ENCODE measurements around the gene IPO9. TPM values are rescaled to one million over a fixed set of nuclear protein-coding genes. Genes with fewer than 3 reads are reported as not detected.
A peak's percentile ranks its signal among the peaks of the same experiment; 100 is the strongest.

IPO9 gene
- total RNA-seq, 2 experiments from 2014 or later: 65.1 to 66.0 TPM

- H3K27me3 Mint-ChIP-seq: peaks cover 2% of the 10 kb centered on the region
- POLR2A ChIA-PET: no interaction called here
- CTCF ChIA-PET: interaction anchor here (0.6 to 1.1 kb wide), 3 partner anchors 11 to 896 kb away, joined by 3 read pairs; no protein-coding TSS in a partner anchor
- no peak overlapping the region for H3K4me3 Mint-ChIP-seq
- no peaks in the 10 kb centered on the region for H3K9me3 Mint-ChIP-seq (ENCODE audit: low read depth)
- intact Hi-C loops (cut with DNase I, micrococcal nuclease): no loop called here
- H3K4me1 Mint-ChIP-seq: no peaks in the 10 kb centered on the region
- DNase-seq: no peak
- ATAC-seq: no peak
- no peaks in the 10 kb centered on the region for H3K36me3 Mint-ChIP-seq (ENCODE audit: low read depth)
- H3K27ac Mint-ChIP-seq: no peak overlapping the region
Observed at GRCh38 chr1:201907621-201908020, 78.7 kb downstream of the IPO9 start.

- DNase-seq (no peak), ATAC-seq (no peak)
- H3K36me3 Mint-ChIP-seq (ENCODE audit: low read depth): no peaks in the 10 kb centered on the region
- intact Hi-C loops (cut with DNase I, micrococcal nuclease): no loop called here
- H3K9me3 Mint-ChIP-seq (ENCODE audit: low read depth): no peaks in the 10 kb centered on the region
- CTCF ChIA-PET: no interaction called here
- POLR2A ChIA-PET: no interaction called here
- no peaks in the 10 kb centered on the region for H3K4me1 Mint-ChIP-seq
- no peak overlapping the region for H3K27ac Mint-ChIP-seq
- H3K27me3 Mint-ChIP-seq: peaks cover 9% of the 10 kb centered on the region
- no peak overlapping the region for H3K4me3 Mint-ChIP-seq
Observed at GRCh38 chr1:201911826-201912571, 83.0 kb downstream of the IPO9 start.

GRCh38 chr1:201912832-201913231, 83.9 kb downstream of the IPO9 start:
- no peaks in the 10 kb centered on the region for H3K9me3 Mint-ChIP-seq (ENCODE audit: low read depth)
- POLR2A ChIA-PET: interaction anchor here (0.6 kb wide), 1 partner anchor 17 kb away, joined by 3 read pairs; no protein-coding TSS in a partner anchor
- intact Hi-C loops (cut with DNase I, micrococcal nuclease): no loop called here
- H3K27me3 Mint-ChIP-seq: peaks cover 9% of the 10 kb centered on the region
- H3K27ac Mint-ChIP-seq: no peak overlapping the region
- H3K4me3 Mint-ChIP-seq: no peak overlapping the region
- ATAC-seq (no peak), DNase-seq (no peak)
- CTCF ChIA-PET: interaction anchor here (0.6 to 1.5 kb wide), 4 partner anchors 12 to 99 kb away, joined by 3 to 6 read pairs (median 4); no protein-coding TSS in a partner anchor
- H3K36me3 Mint-ChIP-seq (ENCODE audit: low read depth): no peaks in the 10 kb centered on the region
- H3K4me1 Mint-ChIP-seq: no peaks in the 10 kb centered on the region

GRCh38 chr1:201914456-201915235, 85.7 kb downstream of the IPO9 start:
- H3K36me3 Mint-ChIP-seq (ENCODE audit: low read depth): no peaks in the 10 kb centered on the region
- ChIA-PET POLR2A (no interaction called here), CTCF (no interaction called here)
- no peak overlapping the region for H3K27ac Mint-ChIP-seq
- no peaks in the 10 kb centered on the region for H3K9me3 Mint-ChIP-seq (ENCODE audit: low read depth)
- H3K4me1 Mint-ChIP-seq: no peaks in the 10 kb centered on the region
- H3K4me3 Mint-ChIP-seq: no peak overlapping the region
- DNase-seq (no peak), ATAC-seq (no peak)
- peaks cover 9% of the 10 kb centered on the region for H3K27me3 Mint-ChIP-seq
- intact Hi-C loops (cut with DNase I, micrococcal nuclease): no loop called here

- Mint-ChIP-seq H3K4me1 (no peaks in the 10 kb centered on the region), H3K9me3 (ENCODE audit: low read depth) (no peaks in the 10 kb centered on the region), H3K27me3 (peaks cover 11% of the 10 kb centered on the region), H3K27ac (no peak overlapping the region), H3K36me3 (ENCODE audit: low read depth) (no peaks in the 10 kb centered on the region), H3K4me3 (no peak overlapping the region)
- POLR2A ChIA-PET: no interaction called here
- DNase-seq (peak; percentile 13), ATAC-seq (no peak)
- intact Hi-C loops (cut with DNase I, micrococcal nuclease): no loop called here
- CTCF ChIA-PET: interaction anchor here (0.6 to 1.0 kb wide), 2 partner anchors 21 to 49 kb away, joined by 3 to 4 read pairs; no protein-coding TSS in a partner anchor
Observed at GRCh38 chr1:201916649-201917249, 87.8 kb downstream of the IPO9 start.

GRCh38 chr1:201917362-201918033, 88.5 kb downstream of the IPO9 start:
- no peaks in the 10 kb centered on the region for H3K36me3 Mint-ChIP-seq (ENCODE audit: low read depth)
- DNase-seq (no peak), ATAC-seq (no peak)
- ChIA-PET CTCF (interaction anchor here (0.8 kb wide), 1 partner anchor 357 kb away, joined by 3 read pairs; no protein-coding TSS in a partner anchor), POLR2A (no interaction called here)
- no peaks in the 10 kb centered on the region for H3K4me1 Mint-ChIP-seq
- H3K9me3 Mint-ChIP-seq (ENCODE audit: low read depth): no peaks in the 10 kb centered on the region
- intact Hi-C loops (cut with DNase I, micrococcal nuclease): no loop called here
- H3K27me3 Mint-ChIP-seq: peaks cover 17% of the 10 kb centered on the region
- H3K27ac Mint-ChIP-seq: no peak overlapping the region
- H3K4me3 Mint-ChIP-seq: no peak overlapping the region

- Mint-ChIP-seq H3K36me3 (ENCODE audit: low read depth) (no peaks in the 10 kb centered on the region), H3K4me3 (no peak overlapping the region), H3K9me3 (ENCODE audit: low read depth) (no peaks in the 10 kb centered on the region), H3K27me3 (peaks cover 17% of the 10 kb centered on the region), H3K27ac (no peak overlapping the region), H3K4me1 (no peaks in the 10 kb centered on the region)
- no peak for ATAC-seq
- ChIA-PET CTCF (interaction anchor here (1.2 kb wide), 1 partner anchor 22 kb away, joined by 7 read pairs; no protein-coding TSS in a partner anchor), POLR2A (no interaction called here)
- intact Hi-C loops (cut with DNase I, micrococcal nuclease): no loop called here
- DNase-seq: no peak
Observed at GRCh38 chr1:201918343-201918742, 89.4 kb downstream of the IPO9 start.

GRCh38 chr1:201921952-201922558, 93.1 kb downstream of the IPO9 start:
- CTCF ChIA-PET: interaction anchor here (0.6 kb wide), 1 partner anchor 24 kb away, joined by 3 read pairs; no protein-coding TSS in a partner anchor
- intact Hi-C loops (cut with DNase I, micrococcal nuclease): no loop called here
- H3K27ac Mint-ChIP-seq: no peak overlapping the region

GRCh38 chr1:201925301-201925567, 96.3 kb downstream of the IPO9 start:
- Mint-ChIP-seq H3K36me3 (ENCODE audit: low read depth) (no peaks in the 10 kb centered on the region), H3K4me3 (no peak overlapping the region), H3K4me1 (no peaks in the 10 kb centered on the region), H3K9me3 (ENCODE audit: low read depth) (no peaks in the 10 kb centered on the region), H3K27ac (no peak overlapping the region), H3K27me3 (peaks cover 14% of the 10 kb centered on the region)
- DNase-seq (no peak), ATAC-seq (no peak)
- intact Hi-C loops (cut with DNase I, micrococcal nuclease): no loop called here
- CTCF ChIA-PET: interaction anchor here (0.6 to 1.0 kb wide), 3 partner anchors 12 to 95 kb away, joined by 3 read pairs; no protein-coding TSS in a partner anchor
- POLR2A ChIA-PET: no interaction called here

More at GRCh38 chr1:201921952-201922558, 93.1 kb downstream of the IPO9 start:
- Mint-ChIP-seq H3K4me3 (no peak overlapping the region), H3K27me3 (peaks cover 12% of the 10 kb centered on the region), H3K4me1 (no peaks in the 10 kb centered on the region), H3K36me3 (ENCODE audit: low read depth) (no peaks in the 10 kb centered on the region), H3K9me3 (ENCODE audit: low read depth) (no peaks in the 10 kb centered on the region)
- no peak for ATAC-seq
- DNase-seq: no peak
- POLR2A ChIA-PET: no interaction called here

- Mint-ChIP-seq H3K9me3 (ENCODE audit: low read depth) (no peaks in the 10 kb centered on the region), H3K27me3 (peaks cover 11% of the 10 kb centered on the region), H3K36me3 (ENCODE audit: low read depth) (no peaks in the 10 kb centered on the region), H3K4me3 (no peak overlapping the region), H3K4me1 (no peaks in the 10 kb centered on the region), H3K27ac (no peak overlapping the region)
- ChIA-PET CTCF (interaction anchor here (0.6 to 1.3 kb wide), 2 partner anchors 74 to 774 kb away, joined by 3 read pairs; no protein-coding TSS in a partner anchor), POLR2A (no interaction called here)
- intact Hi-C loops (cut with DNase I, micrococcal nuclease): no loop called here
- no peak for DNase-seq
- ATAC-seq: no peak
Observed at GRCh38 chr1:201925981-201926645, 97.2 kb downstream of the IPO9 start.

All from activated CD4-positive, alpha-beta T cell treated with anti-CD3 and anti-CD28 coated beads for 36 hours (primary cell).